ENCODE measurements around the gene C2orf49. TPM values are rescaled to one million over a fixed set of nuclear protein-coding genes. Genes with fewer than 3 reads are reported as not detected.
A peak's percentile ranks its signal among the peaks of the same experiment; 100 is the strongest.

Gene C2orf49
- total RNA-seq, 5 donors from 2014 or later (not counting 1 experiment from before 2014, with no cell fraction given) = 19.3 to 27.1 (median 21.4) TPM

GRCh38 chr2:105398336-105399206, 61.2 kb downstream of the C2orf49 start, which contains the start of gene FHL2:
FHL2 (minus strand) TSS chr2:105399051; CDS start chr2:105386516, 12,535 bp downstream.
- Mint-ChIP-seq H3K27me3 (peaks cover 0 to 32% of the 10 kb centered on the region in 2 donors), H3K9me3 (no peaks in the 10 kb centered on the region), H3K36me3 (no peaks in the 10 kb centered on the region), H3K4me1 (peaks cover 0 to 13% (median 11%) of the 10 kb centered on the region in 3 donors), H3K4me3 (peak within 1 kb of the TSS; percentile 80 to 84 (median 80)), H3K27ac (no peak within 1 kb of the TSS)
- POLR2A ChIA-PET = no interaction called here
- no peaks in the 10 kb centered on the region for H3K9me3 ChIP-seq
- peaks cover 3 to 14% of the 10 kb centered on the region in 2 experiments for H3K4me1 ChIP-seq (ENCODE audit: control insufficient read depth in 1 of 2, extremely low read depth in 1 of 2, insufficient read depth in 2 of 2, low read length in 2 of 2)
- H3K36me3 ChIP-seq (ENCODE audit: control insufficient read depth in 2 of 2, extremely low read depth in 1 of 2, insufficient read depth in 1 of 2, low read length in 1 of 2) = no peaks in the 10 kb centered on the region
- DNase-seq (peak; percentile 22 to 82 (median 56)), ATAC-seq (replicated peaks in 1 of 4) (peak; percentile 97 to 100 (median 98))
- no peak within 1 kb of the TSS for H3K27ac ChIP-seq (ENCODE audit: low read length)
- peak within 1 kb of the TSS; percentile 70 to 81 for H3K4me3 ChIP-seq (ENCODE audit: control insufficient read depth in 1 of 2, extremely low read depth in 1 of 2, low read length in 1 of 2)
- 3% methylated on average over 71 of the region's 74 CpGs for WGBS (ENCODE audit: insufficient coverage)
- CTCF ChIA-PET = interaction anchor here (0.7 to 1.0 kb wide), 4 partner anchors 29 to 381 kb away, joined by 3 to 6 read pairs (median 4); no protein-coding TSS in a partner anchor
- peaks cover 0 to 26% of the 10 kb centered on the region in 2 experiments for H3K27me3 ChIP-seq (replicated peaks in 1 of 2; ENCODE audit: control insufficient read depth in 2 of 2, extremely low read depth in 1 of 2, insufficient read depth in 2 of 2, low read length in 1 of 2)

Other genes with a start within 250 kb of the C2orf49 start
- not detected for gene GPR45, start 95.8 kb upstream of the C2orf49 start, total RNA-seq
- gene TGFBRAP1, start 7.8 kb upstream of the C2orf49 start, total RNA-seq = 10 to 100 TPM; 21.4 to 23.3 (median 21.8) TPM
- 1 to 10 TPM in 4 of 5 donors, under 1 TPM in 1; 0.56 to 1.2 (median 1.1) TPM for gene FHL2, start 61.5 kb downstream of the C2orf49 start, total RNA-seq